Breast epithelium (tissue), 4 donors: ENCODE results near the gene AKAP8L. TPM values are rescaled to one million over a fixed set of nuclear protein-coding genes. Genes with fewer than 3 reads are reported as not detected.

Experiments used
- DNase-seq, 2 donors: peaks; one replicate each; pipeline ENCODE4 v3.0.0-alpha.2; 2019; ENCODE audit warnings: low spot score in 2 of 2
- H3K27ac ChIP-seq, 2 donors: fragments of 200-600 bp; sonication (generic) in 1 of 2; one replicate each; pipeline ENCODE4 v1.5.1; 2016 to 2019; ENCODE audit warnings: mild to moderate bottlenecking in 1 of 2
- H3K27me3 ChIP-seq, 2 donors: fragments of 200-600 bp; sonication (generic) in 1 of 2; one replicate each; pipeline versions ENCODE4 v1.5.1 to v1.6.0; 2017 to 2019; ENCODE audit warnings: control low read depth in 1 of 2, mild to moderate bottlenecking in 1 of 2
- H3K36me3 ChIP-seq: fragments of 200-600 bp; one replicate; pipeline ENCODE4 v1.5.1; 2019
- H3K4me1 ChIP-seq, 2 donors: fragments of 200-600 bp; sonication (generic); one replicate each; pipeline ENCODE4 v1.5.1; 2016 to 2019; ENCODE audit warnings: control low read depth in 1 of 2
- H3K4me3 ChIP-seq, 3 donors: fragments of 200-600 bp; sonication (generic); 1 replicate in 2 of 3; 2 replicates in 1 of 3; pipeline ENCODE4 v1.5.1; 2016 to 2019; ENCODE audit warnings: mild to moderate bottlenecking in 3 of 3, moderate library complexity in 2 of 3
- H3K9me3 ChIP-seq, 2 donors: fragments of 200-600 bp; sonication (generic) in 1 of 2; one replicate each; pipeline ENCODE4 v1.5.1; 2016 to 2019; ENCODE audit warnings: control low read depth in 1 of 2
- CTCF ChIP-seq, 3 donors: fragments of 450-650 bp; IDR thresholded peaks; one replicate each; pipeline ENCODE4 v1.5.1; 2016 to 2017; ENCODE audit warnings: antibody characterized with exemption in 3 of 3, mild to moderate bottlenecking in 3 of 3, moderate library complexity in 3 of 3
- POLR2A ChIP-seq: fragments of 450-650 bp; IDR thresholded peaks from one replicate; pipeline ENCODE4 v1.6.1; 2016; ENCODE audit warnings: antibody characterized with exemption, mild to moderate bottlenecking, moderate library complexity
- POLR2AphosphoS5 ChIP-seq, 3 donors: sonication (generic); formaldehyde crosslinking; IDR thresholded peaks; one replicate each; pipeline ENCODE4 v1.6.1; 2017; ENCODE audit warnings: antibody characterized with exemption in 3 of 3
- intact Hi-C: fragments of 100-400 bp; cut with DNase I; formaldehyde crosslinking; loops from one replicate; pipeline ENCODE4 v1.15.1; 2023; ENCODE audit warnings: low total_unique reads
- total RNA-seq, 3 donors: library from RNA; depleted of rRNA; stranded (reverse); fragments of >200 nt; gene quantifications; one replicate each; pipeline ENCODE4 v1.1.0, GENCODE V29; 2016

The AKAP8L gene
- total RNA-seq, 3 donors from 2014 or later = 77.6 to 141 (median 122) TPM

DNA sequence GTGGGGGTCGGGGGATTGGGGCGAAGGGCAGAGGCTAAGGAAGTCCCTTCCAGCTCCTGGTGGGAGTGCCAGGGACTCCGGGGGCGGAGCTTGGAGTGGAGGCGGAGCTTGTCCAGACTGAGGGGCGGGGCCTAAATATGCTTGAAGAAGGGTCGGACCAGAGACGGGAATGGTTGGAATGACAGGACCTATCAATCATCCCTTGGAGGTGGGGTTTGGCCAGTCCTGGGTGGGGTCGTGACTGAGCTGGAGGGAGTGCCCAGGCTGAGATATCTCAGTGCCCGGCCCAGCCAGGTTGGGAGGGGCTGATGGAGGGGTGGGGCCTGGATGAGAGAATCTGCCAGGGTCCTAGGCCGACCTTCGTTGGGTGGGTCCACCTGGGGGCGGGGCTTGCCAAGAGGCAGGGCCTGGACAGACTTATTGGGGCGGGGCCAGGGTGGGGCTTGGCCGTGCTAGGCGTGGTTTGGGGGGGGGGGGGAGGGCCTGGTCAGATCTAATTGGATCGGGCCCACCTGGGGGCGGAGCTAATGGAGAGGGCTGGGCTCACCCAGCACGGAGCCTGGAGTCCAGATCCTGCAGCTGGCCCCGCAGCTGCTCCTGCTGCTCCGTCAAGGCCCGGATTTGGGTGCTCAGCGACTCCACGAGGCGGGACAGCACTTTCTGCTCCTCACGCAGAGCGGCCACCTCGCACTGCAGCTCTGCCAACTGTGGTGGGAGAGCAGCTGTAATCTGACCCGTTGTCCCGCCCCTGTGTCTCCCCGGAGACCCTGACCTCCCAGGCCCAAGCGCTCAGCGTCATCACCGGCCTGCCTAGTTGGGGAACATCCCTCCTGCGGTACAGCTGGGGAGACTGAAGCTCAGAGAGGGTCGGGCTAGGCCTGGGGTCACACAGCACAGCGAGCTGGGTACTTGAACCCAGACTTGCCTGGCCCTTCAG lies 33.6 kb upstream of the AKAP8L start:
- peak overlapping the region; percentile 61 to 77 for H3K27ac ChIP-seq
- H3K4me3 ChIP-seq = peak overlapping the region; percentile 45 to 75 (median 54)
- no peaks in the 10 kb centered on the region for H3K36me3 ChIP-seq
- DNase-seq = peak; percentile 78 to 90
- TF ChIP-seq POLR2A (no peak), POLR2AphosphoS5 (IDR thresholded peaks at IDR 0.05) (peak; percentile 22 to 45 (median 33)), CTCF (IDR thresholded peaks at IDR 0.05) (no peak)
- H3K9me3 ChIP-seq = no peaks in the 10 kb centered on the region
- H3K27me3 ChIP-seq = peaks cover 0 to 33% of the 10 kb centered on the region in 2 donors
- H3K4me1 ChIP-seq = peaks cover 0 to 2% of the 10 kb centered on the region in 2 donors
- intact Hi-C loops = no loop called here

DNA sequence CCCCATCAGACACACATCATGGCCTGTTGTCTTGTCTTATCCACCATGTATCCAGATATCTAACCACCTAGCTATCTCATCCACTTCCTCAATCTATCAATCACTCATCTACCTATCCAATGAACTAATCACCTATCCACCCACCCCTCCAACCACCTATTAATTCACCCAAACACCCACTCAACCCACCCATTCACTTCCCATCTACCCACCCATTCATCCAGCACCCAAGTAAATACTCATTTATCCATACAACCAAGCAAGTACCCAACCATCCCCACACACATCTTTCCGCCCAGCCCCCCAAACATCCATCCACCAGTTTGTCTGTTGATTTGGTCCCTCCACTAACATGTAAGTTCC lies 31.7 kb upstream of the AKAP8L start:
- Histone ChIP-seq H3K36me3 (no peaks in the 10 kb centered on the region), H3K4me1 (no peaks in the 10 kb centered on the region), H3K4me3 (no peak overlapping the region), H3K27me3 (peaks cover 0 to 15% of the 10 kb centered on the region in 2 donors), H3K27ac (peak overlapping the region; percentile 77 to 90), H3K9me3 (no peaks in the 10 kb centered on the region)
- no peak for DNase-seq
- intact Hi-C loops = no loop called here
- no peak for TF ChIP-seq POLR2A
- TF ChIP-seq CTCF (IDR thresholded peaks at IDR 0.05) = no peak
- TF ChIP-seq POLR2AphosphoS5 (IDR thresholded peaks at IDR 0.05) = no peak

DNA sequence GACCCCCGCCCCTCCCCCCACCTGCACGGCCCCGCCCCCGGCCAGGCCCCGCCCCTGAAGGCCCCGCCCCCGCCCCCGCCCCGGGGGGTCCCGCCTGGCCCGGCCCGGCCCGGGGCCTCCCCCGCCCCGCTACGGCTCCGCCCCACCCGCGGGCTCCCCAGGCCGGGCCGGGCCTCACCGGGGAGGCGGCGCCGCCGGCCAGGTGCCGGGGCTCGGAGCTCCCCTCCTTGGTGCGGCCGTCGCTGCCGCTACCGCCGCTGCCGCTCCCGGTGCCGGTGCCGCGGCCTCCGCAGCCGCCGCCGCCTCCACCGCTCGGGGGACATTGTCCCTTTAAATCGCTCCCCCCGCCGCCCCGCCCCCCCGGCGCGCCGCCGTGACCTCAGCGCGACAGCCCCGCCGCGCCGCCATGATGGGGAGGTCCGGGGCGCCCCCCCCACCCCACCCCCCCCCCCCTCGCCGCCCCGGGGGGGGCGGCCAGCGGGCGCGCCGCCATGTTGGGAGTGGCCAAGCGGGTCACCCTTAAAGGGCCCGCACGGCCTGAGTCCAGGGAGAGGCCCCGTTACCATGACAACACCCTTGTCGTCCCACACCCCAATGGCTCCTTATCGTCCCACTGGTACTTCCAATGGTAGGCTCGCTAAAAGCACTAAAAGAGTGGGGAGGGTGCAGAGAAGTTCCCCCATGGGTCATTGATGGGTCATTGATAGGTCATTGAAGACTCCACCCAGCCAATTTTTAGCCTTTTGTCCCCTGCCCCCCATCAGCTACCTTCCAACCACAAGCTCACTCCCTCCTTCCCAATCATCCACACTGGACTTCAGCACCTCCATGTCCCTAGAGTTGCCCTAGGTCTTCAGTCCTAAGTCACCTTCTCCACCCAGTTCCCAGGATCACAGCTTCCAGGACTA lies 31.1 kb upstream of the AKAP8L start, which contains the start of gene WIZ:
Gene WIZ, minus strand, starts transcription at position 337 of the 908 bp plus-strand sequence. CDS start 1,649 bp downstream, outside the sequence.
- no peaks in the 10 kb centered on the region for H3K9me3 ChIP-seq
- TF ChIP-seq POLR2AphosphoS5 (IDR thresholded peaks at IDR 0.05) (no peak), CTCF (IDR thresholded peaks at IDR 0.05) (no peak), POLR2A (no peak)
- DNase-seq = peak; percentile 79 to 86
- H3K27me3 ChIP-seq = peaks cover 0 to 9% of the 10 kb centered on the region in 2 donors
- H3K27ac ChIP-seq = peak within 1 kb of the TSS; percentile 77 to 90
- no peaks in the 10 kb centered on the region for H3K36me3 ChIP-seq
- H3K4me1 ChIP-seq = no peaks in the 10 kb centered on the region
- H3K4me3 ChIP-seq = peak within 1 kb of the TSS; percentile 67 to 94 (median 76)
- intact Hi-C loops = no loop called here

DNA sequence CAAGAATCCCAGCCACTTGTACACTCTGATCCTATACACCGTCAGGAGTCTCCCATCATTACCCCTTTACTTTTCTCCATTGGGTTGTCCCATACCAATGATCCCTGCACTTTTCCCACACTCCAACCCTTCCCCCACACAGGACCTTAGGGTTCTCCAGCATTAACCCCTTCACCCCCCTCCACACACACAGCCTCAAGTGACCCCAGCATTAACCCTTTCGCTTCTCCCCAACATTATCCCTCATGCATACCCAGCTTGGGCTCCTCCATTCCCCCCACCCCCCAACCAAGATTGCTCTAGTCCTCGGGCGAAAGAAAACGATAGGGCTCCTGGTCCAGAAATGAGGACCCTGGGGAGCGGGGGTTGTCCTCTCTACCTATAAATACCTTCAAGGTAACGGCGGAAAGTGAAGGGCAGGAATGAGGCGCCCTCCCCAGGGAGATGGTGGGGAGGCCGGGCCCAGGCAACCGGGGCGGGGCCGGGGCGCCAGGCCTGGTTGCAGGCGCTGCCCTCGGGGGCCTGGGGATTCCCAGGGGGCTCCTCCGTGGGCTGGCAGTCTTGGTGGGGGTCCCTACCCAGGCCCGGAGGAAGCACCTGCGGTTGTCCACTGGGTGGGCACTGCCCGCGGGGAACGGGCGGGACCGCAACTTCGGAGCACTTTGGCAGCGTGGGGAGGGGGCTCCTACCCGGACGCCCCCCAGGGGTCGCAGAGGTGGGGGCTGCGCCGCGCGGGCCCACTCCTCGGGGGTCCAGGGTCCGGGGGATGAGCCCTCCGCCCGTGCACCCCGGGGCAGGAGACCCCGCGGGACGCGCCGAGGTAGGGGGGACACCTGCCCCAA lies 30.2 kb upstream of the AKAP8L start:
- Histone ChIP-seq H3K27ac (peak overlapping the region; percentile 60 to 90), H3K9me3 (no peaks in the 10 kb centered on the region), H3K36me3 (no peaks in the 10 kb centered on the region), H3K4me1 (no peaks in the 10 kb centered on the region), H3K4me3 (peak overlapping the region; percentile 67 to 94 (median 76)), H3K27me3 (peaks cover 0 to 2% of the 10 kb centered on the region in 2 donors)
- no peak for DNase-seq
- TF ChIP-seq POLR2AphosphoS5 (IDR thresholded peaks at IDR 0.05) = no peak
- no peak for TF ChIP-seq CTCF (IDR thresholded peaks at IDR 0.05)
- no peak for TF ChIP-seq POLR2A
- intact Hi-C loops = no loop called here
